Breast epithelium (tissue), 3 donors: ENCODE data around the gene TXNRD1.

Source experiments
- POLR2A ChIP-seq: fragments of 450-650 bp; IDR thresholded peaks from one replicate; pipeline ENCODE4 v1.6.1; 2016; ENCODE audit warnings: antibody characterized with exemption, mild to moderate bottlenecking, moderate library complexity
- POLR2AphosphoS5 ChIP-seq, 3 donors: sonication (generic); formaldehyde crosslinking; IDR thresholded peaks; one replicate each; pipeline ENCODE4 v1.6.1; 2017; ENCODE audit warnings: antibody characterized with exemption in 3 of 3
- TF ChIP-seq, protein P1 (sequence below), 3 donors: fragments of 450-650 bp; IDR thresholded peaks; one replicate each; pipeline ENCODE4 v1.5.1; 2016 to 2017; ENCODE audit warnings: antibody characterized with exemption in 3 of 3, mild to moderate bottlenecking in 3 of 3, moderate library complexity in 3 of 3

DNA sequence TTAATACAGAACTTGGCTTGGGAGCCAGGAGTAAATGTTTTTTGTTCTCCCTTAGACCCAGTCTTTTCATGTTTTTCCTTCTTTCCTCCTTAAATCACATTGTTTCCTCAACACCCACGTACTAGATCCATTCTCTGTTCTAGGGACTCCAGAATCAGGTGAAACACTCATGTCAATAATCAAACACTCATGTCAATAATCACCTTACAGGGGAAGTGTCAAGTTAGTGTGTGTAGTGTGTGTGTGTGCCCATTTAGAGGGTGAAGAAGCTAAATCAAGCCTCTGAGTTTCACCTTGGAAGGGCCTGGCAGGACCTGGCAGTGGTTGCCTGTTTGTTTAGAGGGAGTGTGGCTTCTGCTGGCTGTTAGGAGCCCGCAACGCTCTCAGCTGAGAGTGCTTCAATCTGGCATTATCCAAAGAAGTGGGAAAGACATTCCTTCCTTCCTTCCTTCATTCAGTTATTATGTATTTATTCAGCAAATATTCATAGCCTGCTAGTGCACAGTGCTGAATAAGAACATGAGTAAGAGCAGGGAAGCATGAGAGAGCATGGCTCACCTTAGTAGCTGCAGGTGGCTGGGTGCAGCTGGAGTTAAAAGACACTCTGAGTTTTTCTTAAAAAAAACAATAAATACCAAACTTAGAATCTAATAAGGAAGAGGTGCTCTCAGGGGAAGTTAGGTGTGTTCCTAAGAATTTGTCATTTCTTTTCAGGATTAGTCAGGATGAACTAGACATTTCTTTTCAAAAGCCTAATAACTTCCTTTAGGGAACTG, 70.3 kb downstream of the TXNRD1 start:
- TF ChIP-seq POLR2A (no peak), POLR2AphosphoS5 (IDR thresholded peaks at IDR 0.05) (no peak)
- TF ChIP-seq, protein P1, sequence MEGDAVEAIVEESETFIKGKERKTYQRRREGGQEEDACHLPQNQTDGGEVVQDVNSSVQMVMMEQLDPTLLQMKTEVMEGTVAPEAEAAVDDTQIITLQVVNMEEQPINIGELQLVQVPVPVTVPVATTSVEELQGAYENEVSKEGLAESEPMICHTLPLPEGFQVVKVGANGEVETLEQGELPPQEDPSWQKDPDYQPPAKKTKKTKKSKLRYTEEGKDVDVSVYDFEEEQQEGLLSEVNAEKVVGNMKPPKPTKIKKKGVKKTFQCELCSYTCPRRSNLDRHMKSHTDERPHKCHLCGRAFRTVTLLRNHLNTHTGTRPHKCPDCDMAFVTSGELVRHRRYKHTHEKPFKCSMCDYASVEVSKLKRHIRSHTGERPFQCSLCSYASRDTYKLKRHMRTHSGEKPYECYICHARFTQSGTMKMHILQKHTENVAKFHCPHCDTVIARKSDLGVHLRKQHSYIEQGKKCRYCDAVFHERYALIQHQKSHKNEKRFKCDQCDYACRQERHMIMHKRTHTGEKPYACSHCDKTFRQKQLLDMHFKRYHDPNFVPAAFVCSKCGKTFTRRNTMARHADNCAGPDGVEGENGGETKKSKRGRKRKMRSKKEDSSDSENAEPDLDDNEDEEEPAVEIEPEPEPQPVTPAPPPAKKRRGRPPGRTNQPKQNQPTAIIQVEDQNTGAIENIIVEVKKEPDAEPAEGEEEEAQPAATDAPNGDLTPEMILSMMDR (IDR thresholded peaks at IDR 0.05), result no peak
